ENCODE measurements around the gene DHX40. TPM values are rescaled to one million over a fixed set of nuclear protein-coding genes. Genes with fewer than 3 reads are reported as not detected.

Gene DHX40
- total and polyA plus RNA-seq, 2 of the 8 experiments (the other 6 are each of a cell fraction or from before 2014, with no cell fraction given), result 13.5 to 28.3 TPM

DNA sequence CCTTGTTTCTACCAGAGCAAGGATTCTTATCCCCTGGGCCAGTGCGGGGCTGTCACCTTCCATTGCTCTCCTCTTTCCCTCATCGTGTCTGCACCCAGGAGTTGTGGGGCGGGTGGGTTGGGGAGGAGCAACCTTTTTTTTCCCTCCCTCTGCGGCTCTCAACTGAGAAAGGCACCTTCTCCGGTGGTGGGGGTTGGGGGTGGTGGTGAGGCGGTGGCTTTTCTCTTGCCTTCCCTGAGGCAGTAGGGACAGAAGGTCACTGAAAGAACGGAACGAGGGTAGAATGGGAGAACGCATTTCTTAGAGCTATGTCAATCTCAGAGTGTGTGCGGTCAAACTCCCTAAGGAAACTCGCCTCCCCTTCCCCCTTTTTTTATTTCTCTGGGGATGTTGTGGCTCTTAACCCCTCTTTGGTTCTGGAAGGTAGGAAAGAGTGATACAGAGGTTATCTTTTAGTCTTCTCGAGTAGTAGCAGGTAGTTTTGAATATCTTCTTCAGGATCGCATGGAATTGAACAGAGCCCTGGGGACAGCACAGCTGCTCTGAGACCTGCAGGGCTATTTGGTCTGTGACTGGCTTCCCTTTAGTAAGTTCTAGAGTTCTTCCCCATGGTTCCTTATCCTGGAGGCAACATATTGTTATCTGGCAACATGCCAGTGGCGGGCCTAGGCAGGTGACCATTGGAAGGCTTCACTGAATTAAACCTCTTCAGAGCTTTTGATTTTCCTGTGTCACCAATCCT, 55.3 kb downstream of the DHX40 start:
- H3K4me2 ChIP-seq (ENCODE audit: insufficient read depth in 1 of 2, low read depth in 2 of 2, low read length in 2 of 2), result peak overlapping the region; percentile 87 to 88
- H2AFZ ChIP-seq (ENCODE audit: low read length), result no peak overlapping the region
- H3K79me1 ChIP-seq (ENCODE audit: low read depth, low read length), result no peaks in the 10 kb centered on the region
- 11% methylated on average over 10 of the region's 14 CpGs; no CpG with 5 or more reads in 1 of the 2 experiments for WGBS, 2 experiments (ENCODE audit: extremely low coverage in 1 of 2, insufficient coverage in 1 of 2, insufficient read length in 1 of 2, insufficient replicate concordance in 2 of 2, low coverage in 1 of 2, low lambda C conversion rate in 2 of 2, missing lambda C conversion rate in 1 of 2)
- peak overlapping the region; percentile 71 to 98 (median 86) for H3K9ac ChIP-seq (replicated peaks in 1 of 4; ENCODE audit: extremely low read depth in 1 of 4, low read depth in 3 of 4, low read length in 3 of 4)
- H2BK20ac ChIP-seq (ENCODE audit: low read length), result no peak overlapping the region
- H3K9me3 ChIP-seq (ENCODE audit: insufficient read depth in 2 of 2, low read depth in 1 of 2, low read length in 1 of 2), result no peaks in the 10 kb centered on the region
- peak overlapping the region; percentile 51 to 94 (median 80) for H3K4me3 ChIP-seq (ENCODE audit: extremely low read depth in 1 of 4, insufficient read depth in 2 of 4, low read depth in 3 of 4, low read length in 4 of 4)
- peaks cover 1 to 5% of the 10 kb centered on the region in 2 experiments for H4K20me1 ChIP-seq (replicated peaks in 1 of 2; ENCODE audit: control insufficient read depth in 1 of 2, insufficient read depth in 2 of 2, low read length in 2 of 2)
- H2AK5ac ChIP-seq (ENCODE audit: low read depth, low read length), result no peak overlapping the region
- no peak for FAIRE-seq
- no peaks in the 10 kb centered on the region for H3K27me3 ChIP-seq (replicated peaks in 1 of 4; ENCODE audit: control insufficient read depth in 3 of 4, extremely low read depth in 1 of 4, insufficient read depth in 3 of 4, low read length in 3 of 4)
- peak overlapping the region; percentile 98; the same call in 1 of the 2 replicates for H3K27ac ChIP-seq (ENCODE audit: low read depth, low read length)
- no peaks in the 10 kb centered on the region for H3K36me3 ChIP-seq (ENCODE audit: control insufficient read depth in 2 of 4, insufficient read depth in 4 of 4, low read length in 3 of 4)
- peaks cover 0 to 2% (median 0%) of the 10 kb centered on the region in 4 experiments; a peak in 1 of 7 replicates for H3K4me1 ChIP-seq (replicated peaks in 1 of 4; ENCODE audit: control insufficient read depth in 3 of 4, insufficient read depth in 4 of 4, low read length in 3 of 4)
- H3K18ac ChIP-seq (ENCODE audit: extremely low read depth, low read length), result peak overlapping the region; percentile 54; the same call in 1 of the 2 replicates
- ChIA-PET CTCF (ENCODE audit: partially characterized antibody) (interaction anchor here (0.6 to 2.8 kb wide), 4 partner anchors 13 to 310 kb away, joined by 3 to 15 read pairs (median 4); no protein-coding TSS in a partner anchor), POLR2A (ENCODE audit: partially characterized antibody) (interaction anchor here (0.6 to 4.1 kb wide), 11 partner anchors 8 to 254 kb away, joined by 3 to 25 read pairs (median 7); partner anchors contain the start of genes DHX40, PTRH2 and VMP1)
- peak overlapping the region; percentile 95 for H3K56ac ChIP-seq (replicated peaks; ENCODE audit: insufficient read length, low read depth, low read length)
- H3K14ac ChIP-seq (ENCODE audit: insufficient read length), result no peak overlapping the region
- H4K91ac ChIP-seq (replicated peaks; ENCODE audit: insufficient read length, low read length), result no peak overlapping the region
- H2BK5ac ChIP-seq (ENCODE audit: low read depth, low read length), result peak overlapping the region; percentile 99; the same call in 1 of the 2 replicates
- H3K23me2 ChIP-seq (ENCODE audit: low read depth, low read length), result peaks cover 4% of the 10 kb centered on the region; the same call in 1 of the 2 replicates
- H2BK12ac ChIP-seq (ENCODE audit: low read depth, low read length), result no peak overlapping the region
- no peak overlapping the region for H4K5ac ChIP-seq (ENCODE audit: insufficient read length, low read depth, low read length)
- DNase-seq (ENCODE audit: low read depth in 1 of 2, low spot score in 2 of 2), result no peak
- no peak overlapping the region for H2BK15ac ChIP-seq (ENCODE audit: low read length)
- H3K79me2 ChIP-seq (ENCODE audit: control insufficient read depth in 1 of 2, insufficient read depth in 2 of 2, low read length in 2 of 2), result peaks cover 49 to 58% of the 10 kb centered on the region in 2 experiments
- H2BK120ac ChIP-seq (replicated peaks; ENCODE audit: low read depth, low read length), result no peak overlapping the region
- H4K8ac ChIP-seq (ENCODE audit: extremely low read depth, insufficient read depth, low read length), result no peak overlapping the region
- no peak overlapping the region for H3K23ac ChIP-seq (ENCODE audit: insufficient read length)
- no peak overlapping the region for H3K4ac ChIP-seq (replicated peaks; ENCODE audit: insufficient read length, low read depth, low read length)
- TF ChIP-seq MAFK (IDR thresholded peaks at IDR 0.05; ENCODE audit: low read depth, low read length) (no peak), CHD2 (IDR thresholded peaks at IDR 0.05; ENCODE audit: low read length) (no peak), ASH2L (IDR thresholded peaks at IDR 0.05; ENCODE audit: low read length) (no peak), CEBPB (IDR thresholded peaks at IDR 0.05; ENCODE audit: low read depth, low read length) (no peak), RFX5 (IDR thresholded peaks at IDR 0.05; ENCODE audit: borderline replicate concordance, low read depth, low read length) (no peak), BACH1 (IDR thresholded peaks at IDR 0.05; ENCODE audit: low read length) (no peak), ZNF274 (IDR thresholded peaks at IDR 0.05; ENCODE audit: borderline replicate concordance, extremely low read depth, low read length) (no peak), CHD1 (IDR thresholded peaks at IDR 0.05; ENCODE audit: low read depth, low read length) (no peak)
